ENCODE measurements around the gene AMDHD1.

AMDHD1 gene

DNA sequence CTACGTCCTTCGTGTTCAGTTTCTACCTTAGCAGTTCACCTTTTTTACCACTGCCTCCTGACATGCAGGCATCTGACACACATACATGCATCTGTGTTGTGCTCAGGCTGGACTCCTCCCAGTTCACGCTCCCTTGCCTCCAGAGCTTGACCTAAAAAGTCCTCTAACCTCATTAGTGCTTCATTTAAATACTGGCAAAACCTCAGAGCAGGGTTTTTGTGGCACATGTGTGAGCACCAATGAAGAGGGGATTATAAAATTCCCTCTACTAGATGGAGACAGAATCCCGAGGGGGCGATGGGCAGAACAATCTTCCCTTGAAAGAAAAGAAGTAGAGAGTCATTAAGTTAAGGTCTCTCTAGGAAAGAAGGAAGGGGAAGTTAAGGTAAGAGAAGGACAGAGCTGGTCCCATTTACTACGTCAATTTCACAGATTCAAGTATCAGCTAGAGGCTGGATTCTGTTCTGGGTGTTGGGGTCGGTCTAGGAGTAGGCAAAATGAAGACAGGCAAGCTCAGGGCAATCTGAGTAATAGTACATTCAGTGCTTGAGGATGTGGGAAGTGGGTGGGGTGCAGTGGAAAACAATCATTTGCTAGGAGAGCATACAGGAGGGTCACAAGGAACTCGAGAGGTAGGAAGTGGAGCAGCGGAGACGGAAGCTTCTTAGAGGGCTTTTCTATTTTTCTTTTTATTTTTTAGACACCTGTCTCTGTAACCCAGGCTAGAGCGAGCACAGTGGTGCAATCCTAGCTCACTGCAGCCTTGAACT, 45.6 kb downstream of the AMDHD1 start:
- no peak overlapping the region for H3K27ac ChIP-seq
- TF ChIP-seq CTCF (conservative IDR thresholded peaks at IDR 0.05): no peak

GRCh38 chr12:95989504-95990123, 46.5 kb downstream of the AMDHD1 start:
- no peak for TF ChIP-seq CTCF (conservative IDR thresholded peaks at IDR 0.05)
- H3K27ac ChIP-seq: no peak overlapping the region

DNA sequence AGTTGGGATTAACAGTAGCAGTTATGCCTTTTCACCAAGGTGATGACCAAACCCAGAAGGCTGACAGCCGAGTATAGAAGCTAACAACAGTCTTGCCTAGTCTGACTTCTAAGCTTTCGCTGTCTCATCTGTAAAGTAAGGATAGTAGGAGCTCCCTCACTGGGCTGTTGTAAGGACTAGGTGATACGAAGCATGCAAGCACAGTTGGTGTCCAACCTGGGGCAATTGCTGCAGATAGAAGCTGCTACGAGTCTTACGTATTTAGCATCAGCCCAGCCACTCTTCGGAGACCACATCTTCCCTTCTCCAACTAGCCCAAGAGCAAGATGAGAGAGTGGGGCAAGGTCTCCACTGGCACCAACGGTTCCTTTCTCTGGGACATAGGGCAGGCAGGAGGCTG, 47.0 kb downstream of the AMDHD1 start:
- no peak overlapping the region for H3K27ac ChIP-seq
- TF ChIP-seq CTCF (conservative IDR thresholded peaks at IDR 0.05): no peak

GRCh38 chr12:95993907-95994306, 50.8 kb downstream of the AMDHD1 start:
- H3K27ac ChIP-seq: no peak overlapping the region
- TF ChIP-seq CTCF (conservative IDR thresholded peaks at IDR 0.05): no peak

DNA sequence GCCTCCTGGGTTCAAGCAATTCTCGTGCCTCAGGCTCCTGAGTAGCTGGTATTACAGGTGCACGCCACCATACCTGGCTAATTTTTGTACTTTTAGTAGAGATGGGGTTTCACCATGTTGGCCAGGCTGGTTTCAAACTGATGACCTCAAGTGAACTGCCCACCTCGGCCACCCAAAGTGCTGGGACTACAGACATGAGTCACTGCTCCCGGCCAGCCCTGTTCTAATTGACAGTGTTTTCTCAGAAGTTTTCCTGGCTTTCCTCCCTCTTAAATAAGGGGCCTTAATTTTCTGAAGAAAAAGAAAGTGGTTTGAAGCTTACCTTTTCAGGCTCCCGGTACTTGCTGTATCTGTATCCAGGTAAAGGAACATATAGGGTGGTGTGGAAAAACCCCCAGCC, 51.3 kb downstream of the AMDHD1 start:
- TF ChIP-seq CTCF (conservative IDR thresholded peaks at IDR 0.05): no peak
- H3K27ac ChIP-seq: no peak overlapping the region

DNA sequence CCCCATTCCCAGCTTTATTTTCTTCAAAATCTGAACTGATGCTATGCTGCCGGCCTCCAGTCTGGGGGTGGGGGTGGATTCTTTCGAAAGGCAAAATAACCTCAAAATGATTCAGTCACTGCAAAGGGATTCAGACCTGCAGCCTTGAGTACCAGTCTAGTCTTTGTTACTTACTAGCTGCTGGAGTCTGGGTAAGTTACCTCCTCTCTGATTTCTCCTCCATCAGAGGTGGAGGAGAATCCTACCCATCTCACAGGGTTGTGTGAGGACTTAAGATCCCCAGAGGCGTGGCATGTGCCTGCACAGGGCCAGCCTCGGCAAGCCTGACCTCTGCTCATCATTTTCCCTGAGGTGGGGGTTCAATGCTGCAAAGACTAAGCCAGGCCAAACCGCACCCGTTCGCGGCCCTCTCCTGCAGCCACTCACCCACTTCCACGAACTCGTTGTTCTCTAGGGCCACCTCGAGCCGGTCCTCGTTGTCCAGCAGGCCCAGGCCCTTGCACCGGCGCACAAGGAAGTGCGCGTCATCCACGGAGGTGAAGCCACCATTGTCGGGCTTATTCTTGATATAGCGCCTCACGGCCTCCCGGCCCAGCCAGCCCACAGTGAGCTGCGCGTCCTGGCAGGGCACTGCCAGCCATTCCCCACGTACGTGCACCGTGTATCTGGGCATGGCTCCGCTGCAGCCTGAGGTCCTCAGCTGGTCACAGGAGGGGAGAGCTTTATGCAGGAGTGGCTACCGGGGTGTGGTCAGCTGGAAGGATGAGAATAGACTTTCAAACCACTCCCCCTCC, 52.3 kb downstream of the AMDHD1 start:
- no peak overlapping the region; the same call in 1 of the 2 replicates for H3K27ac ChIP-seq
- no peak for TF ChIP-seq CTCF (conservative IDR thresholded peaks at IDR 0.05)

DNA sequence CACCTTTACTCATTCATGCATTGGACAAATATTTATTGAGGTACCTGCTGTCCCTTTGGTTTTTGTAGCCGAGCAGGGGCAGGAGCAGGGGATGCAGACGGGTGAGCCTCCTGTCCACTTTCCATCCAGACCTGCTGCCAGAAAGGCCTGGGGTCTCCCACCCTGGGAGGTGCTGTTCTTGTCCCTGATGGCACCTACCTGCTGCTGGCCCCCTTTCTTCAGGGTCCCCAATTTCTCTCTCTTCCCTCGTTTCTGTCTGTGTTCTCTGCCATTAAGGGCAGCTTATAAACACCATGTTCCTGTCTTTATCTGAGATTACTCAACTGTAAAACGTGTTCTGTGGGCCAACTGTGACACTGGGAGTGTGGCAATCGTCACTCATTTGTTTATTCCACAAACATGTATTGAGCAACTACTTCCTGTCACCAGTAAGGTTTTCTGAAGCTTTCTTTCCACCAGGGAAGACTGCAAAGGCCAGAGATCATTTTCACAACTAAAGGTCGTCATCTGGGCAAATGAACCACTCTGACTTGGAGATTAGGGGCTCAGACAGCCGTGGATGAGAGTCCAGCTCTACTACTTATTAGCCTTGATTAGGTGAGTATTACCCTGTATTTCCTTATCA, 53.0 kb downstream of the AMDHD1 start, which contains the start of gene HAL:
TSS of gene HAL (minus strand) at position 311 of the 625 bp plus-strand sequence. CDS start 434 bp downstream, outside the sequence.
- H3K27ac ChIP-seq: no peak within 1 kb of the TSS; the same call in 1 of the 2 replicates

More for the DNA sequence above, 53.0 kb downstream of the AMDHD1 start, which contains the start of gene HAL:
- no peak for TF ChIP-seq CTCF (conservative IDR thresholded peaks at IDR 0.05)

Measured in VCaP (cell line).